Measurements from ENCODE around the gene CASZ1.

The CASZ1 gene

GRCh38 chr1:10684221-10684620 lies 112.2 kb downstream of the CASZ1 start:
- no peak for DNase-seq

- no peak for DNase-seq
These were observed 113.8 kb downstream of the CASZ1 start for GRCh38 chr1:10682449-10683309.

- DNase-seq, result no peak
These were observed 114.4 kb downstream of the CASZ1 start for GRCh38 chr1:10682108-10682445.

- DNase-seq, result no peak
These were observed 114.9 kb downstream of the CASZ1 start for GRCh38 chr1:10681296-10682107.

- DNase-seq, result no peak
These were observed 116.0 kb downstream of the CASZ1 start for GRCh38 chr1:10680487-10680886.

- no peak for DNase-seq
These were observed 116.8 kb downstream of the CASZ1 start for GRCh38 chr1:10679496-10680220.

- DNase-seq, result no peak
These were observed 117.6 kb downstream of the CASZ1 start for GRCh38 chr1:10678852-10679251.

GRCh38 chr1:10678402-10678801 lies 118.0 kb downstream of the CASZ1 start:
- DNase-seq, result no peak

- no peak for DNase-seq
These were observed 118.7 kb downstream of the CASZ1 start for GRCh38 chr1:10677491-10678391.

- DNase-seq, result no peak
These were observed 119.5 kb downstream of the CASZ1 start for GRCh38 chr1:10676963-10677362.

- DNase-seq, result no peak
These were observed 120.6 kb downstream of the CASZ1 start for GRCh38 chr1:10675813-10676212.

GRCh38 chr1:10674700-10675609 lies 121.5 kb downstream of the CASZ1 start:
- no peak for DNase-seq

- no peak for DNase-seq
These were observed 122.2 kb downstream of the CASZ1 start for GRCh38 chr1:10674222-10674621.

- DNase-seq, result no peak
These were observed 123.2 kb downstream of the CASZ1 start for GRCh38 chr1:10673109-10673711.

GRCh38 chr1:10672343-10673050 lies 123.9 kb downstream of the CASZ1 start:
- no peak for DNase-seq

- DNase-seq, result no peak
These were observed 124.7 kb downstream of the CASZ1 start for GRCh38 chr1:10671622-10672342.

GRCh38 chr1:10671090-10671489 lies 125.4 kb downstream of the CASZ1 start:
- DNase-seq, result no peak

GRCh38 chr1:10670190-10670589 lies 126.3 kb downstream of the CASZ1 start:
- no peak for DNase-seq

GRCh38 chr1:10669570-10669969 lies 126.9 kb downstream of the CASZ1 start:
- DNase-seq, result no peak

Data from CD4-positive, alpha-beta T cell treated with Interleukin-12 subunit alpha and Interleukin-12 subunit beta, for 1 hour (primary cell).